ENCODE measurements around the gene GAL. TPM values are rescaled to one million over a fixed set of nuclear protein-coding genes. Genes with fewer than 3 reads are reported as not detected.

GAL gene
- total RNA-seq, 2 donors from 2014 or later, result 98.9 to 166 TPM

- Histone ChIP-seq H3K27me3 (ENCODE audit: control insufficient read depth, insufficient read depth, low read length, poor library complexity, severe bottlenecking) (peaks cover 4% of the 10 kb centered on the region), H3K36me3 (ENCODE audit: control insufficient read depth, insufficient read depth, low read length) (peaks cover 15% of the 10 kb centered on the region), H3K4me1 (ENCODE audit: control insufficient read depth, insufficient read depth, low read length) (no peaks in the 10 kb centered on the region), H3K4me3 (ENCODE audit: low read length) (no peak overlapping the region), H3K9ac (ENCODE audit: extremely low read depth, low read length, poor library complexity, severe bottlenecking) (no peak overlapping the region), H3K9me3 (ENCODE audit: control insufficient read depth, low read length) (no peaks in the 10 kb centered on the region), H3K27ac (ENCODE audit: low read depth, low read length) (no peak overlapping the region)
- H3K36me3 Mint-ChIP-seq (ENCODE audit: low read depth), result peaks cover 13% of the 10 kb centered on the region
- 66 to 70% methylated on average over 7 to 9 of the region's 9 CpGs for WGBS, 2 experiments (ENCODE audit: insufficient coverage in 1 of 2, insufficient read length in 1 of 2)
- peaks cover 19% of the 10 kb centered on the region for H3K4me1 Mint-ChIP-seq
- H3K27me3 Mint-ChIP-seq (ENCODE audit: insufficient read depth), result peaks cover 31% of the 10 kb centered on the region
- H3K9me3 Mint-ChIP-seq, result no peaks in the 10 kb centered on the region
- DNase-seq, result no peak
- peak overlapping the region; percentile 74 for H3K27ac Mint-ChIP-seq
- H3K4me3 Mint-ChIP-seq, result no peak overlapping the region
- TF ChIP-seq CTCF (conservative IDR thresholded peaks at IDR 0.05), result no peak
These were observed 1.8 kb upstream of the GAL start for GRCh38 chr11:68682531-68682961.

GRCh38 chr11:68683121-68683520 lies 1.2 kb upstream of the GAL start:
- no peak overlapping the region for H3K4me3 Mint-ChIP-seq
- Histone ChIP-seq H3K9me3 (ENCODE audit: control insufficient read depth, low read length) (no peaks in the 10 kb centered on the region), H3K27me3 (ENCODE audit: control insufficient read depth, insufficient read depth, low read length, poor library complexity, severe bottlenecking) (peaks cover 4% of the 10 kb centered on the region), H3K4me3 (ENCODE audit: low read length) (no peak overlapping the region), H3K27ac (ENCODE audit: low read depth, low read length) (no peak overlapping the region), H3K36me3 (ENCODE audit: control insufficient read depth, insufficient read depth, low read length) (peaks cover 21% of the 10 kb centered on the region), H3K4me1 (ENCODE audit: control insufficient read depth, insufficient read depth, low read length) (no peaks in the 10 kb centered on the region), H3K9ac (ENCODE audit: extremely low read depth, low read length, poor library complexity, severe bottlenecking) (no peak overlapping the region)
- H3K9me3 Mint-ChIP-seq, result no peaks in the 10 kb centered on the region
- H3K27me3 Mint-ChIP-seq (ENCODE audit: insufficient read depth), result peaks cover 31% of the 10 kb centered on the region
- TF ChIP-seq CTCF (conservative IDR thresholded peaks at IDR 0.05), result no peak
- 91 to 96% methylated on average over 4 to 7 of the region's 7 CpGs for WGBS, 2 experiments (ENCODE audit: insufficient coverage in 1 of 2, insufficient read length in 1 of 2)
- peaks cover 21% of the 10 kb centered on the region for H3K4me1 Mint-ChIP-seq
- peaks cover 18% of the 10 kb centered on the region for H3K36me3 Mint-ChIP-seq (ENCODE audit: low read depth)
- DNase-seq, result no peak
- peak overlapping the region; percentile 74 for H3K27ac Mint-ChIP-seq

GRCh38 chr11:68683536-68684384 lies 584 bp upstream of the GAL start:
- WGBS, 2 experiments (ENCODE audit: insufficient coverage in 1 of 2, insufficient read length in 1 of 2), result 60 to 73% methylated on average over 22 to 37 of the region's 37 CpGs
- no peaks in the 10 kb centered on the region for H3K9me3 Mint-ChIP-seq
- H3K27ac Mint-ChIP-seq, result no peak overlapping the region
- peaks cover 27% of the 10 kb centered on the region for H3K36me3 ChIP-seq (ENCODE audit: control insufficient read depth, insufficient read depth, low read length)
- H3K9ac ChIP-seq (ENCODE audit: extremely low read depth, low read length, poor library complexity, severe bottlenecking), result no peak overlapping the region
- H3K27me3 ChIP-seq (ENCODE audit: control insufficient read depth, insufficient read depth, low read length, poor library complexity, severe bottlenecking), result peaks cover 4% of the 10 kb centered on the region
- H3K4me1 ChIP-seq (ENCODE audit: control insufficient read depth, insufficient read depth, low read length), result no peaks in the 10 kb centered on the region
- H3K27me3 Mint-ChIP-seq (ENCODE audit: insufficient read depth), result peaks cover 31% of the 10 kb centered on the region
- H3K27ac ChIP-seq (ENCODE audit: low read depth, low read length), result no peak overlapping the region
- no peaks in the 10 kb centered on the region for H3K9me3 ChIP-seq (ENCODE audit: control insufficient read depth, low read length)
- H3K36me3 Mint-ChIP-seq (ENCODE audit: low read depth), result peaks cover 21% of the 10 kb centered on the region
- DNase-seq, result peak; percentile 75
- peak overlapping the region; percentile 82 for H3K4me3 ChIP-seq (ENCODE audit: low read length)
- H3K4me3 Mint-ChIP-seq, result peak overlapping the region; percentile 65
- peaks cover 25% of the 10 kb centered on the region for H3K4me1 Mint-ChIP-seq
- TF ChIP-seq CTCF (conservative IDR thresholded peaks at IDR 0.05), result no peak

Measured in endodermal cell (in vitro differentiated cells).